ENCODE data around the gene ATXN10.

DNA sequence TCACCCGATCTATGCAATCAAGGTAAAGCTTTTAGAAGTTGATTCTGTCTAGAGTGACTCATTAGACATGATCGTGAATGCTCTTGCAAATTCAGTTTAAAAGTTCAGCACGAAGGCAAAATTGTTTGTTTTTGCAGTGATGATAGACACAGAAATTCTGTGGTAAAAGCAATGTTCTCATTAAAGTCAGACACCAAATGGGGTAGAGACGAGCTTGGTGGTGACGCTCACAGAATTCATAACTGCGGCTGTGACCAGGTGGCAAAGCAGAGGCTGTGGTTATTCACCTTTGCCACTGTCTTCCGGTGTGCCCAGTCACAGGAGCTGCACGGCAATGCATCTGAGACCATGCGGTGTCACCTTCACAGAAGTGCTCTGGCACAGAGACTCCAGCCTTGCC, 221.9 kb downstream of the ATXN10 start:
- TF ChIP-seq MXI1 (IDR thresholded peaks at IDR 0.05; ENCODE audit: low read depth, low read length), result no peak
- TF ChIP-seq POLR2A (IDR thresholded peaks at IDR 0.05; ENCODE audit: low read depth, low read length), result no peak
- no peak for TF ChIP-seq MTA3 (IDR thresholded peaks at IDR 0.05; ENCODE audit: borderline replicate concordance, low read length)
- TF ChIP-seq CTCF (IDR thresholded peaks at IDR 0.05 in 2 of 3, conservative IDR thresholded peaks at IDR 0.05 in 1 of 3; ENCODE audit: control insufficient read depth in 2 of 3, extremely low read depth in 1 of 3, insufficient read depth in 1 of 3, low read depth in 3 of 3, low read length in 3 of 3), result no peak
- TF ChIP-seq CHD2 (IDR thresholded peaks at IDR 0.05; ENCODE audit: borderline replicate concordance, low read depth, low read length), result no peak
- TF ChIP-seq HDAC2 (IDR thresholded peaks at IDR 0.05), result no peak

All from GM12878 (cell line).